Endothelial cell of umbilical vein (primary cell): ENCODE results near the gene TFPI2. TPM values are rescaled to one million over a fixed set of nuclear protein-coding genes. Genes with fewer than 3 reads are reported as not detected.

ENCODE experiments used
- BruUV-seq: library from RNA; stranded (reverse); fragments of 400-500 nt; replicated peaks from 2 replicates; lab custom pipeline; 2021; lab: Mats Ljungman, UMichigan
- CTCF ChIA-PET: fragments of 300-600, 350-600 bp; sonication (Branson Sonifier 250); formaldehyde crosslinking; loops from one replicate; lab custom pipeline; 2021; ENCODE audit warnings: antibody characterized with exemption, inconsistent platforms; lab: Charles Lee
- POLR2A ChIA-PET: fragments of 300-600, 350-600 bp; sonication (Branson Sonifier 250); formaldehyde crosslinking; loops from one replicate; lab custom pipeline; 2021; ENCODE audit warnings: antibody characterized with exemption, inconsistent platforms; lab: Charles Lee
- DNase-seq: peaks from one replicate; pipeline ENCODE4 v3.0.0-alpha.2; 2011; ENCODE audit warnings: low read depth, low spot score
- FAIRE-seq: peaks from 2 replicates; lab custom pipeline; 2011; peaks lifted over from hg19 to GRCh38; lab: Jason Lieb, UNC
- H2AFZ ChIP-seq: 2 replicates; pipeline ENCODE4 v1.6.0; 2012; ENCODE audit warnings: low read depth, low read length, control low read depth, inconsistent platforms
- H3K27ac ChIP-seq: 2 replicates; pipeline ENCODE4 v1.5.1; 2011; ENCODE audit warnings: low read depth, mild to moderate bottlenecking, control low read depth, low read length, moderate library complexity; ENCODE audit not compliant: insufficient read depth
- H3K27me3 ChIP-seq, 2 experiments: 2 replicates each; pipeline versions ENCODE4 v1.6.0 to v1.6.1; 2011; ENCODE audit warnings: low read length in 2 of 2, mixed read lengths in 1 of 2; ENCODE audit not compliant: control insufficient read depth in 2 of 2, insufficient read depth in 2 of 2
- H3K36me3 ChIP-seq, 2 experiments: 2 replicates in 1 of 2; 3 replicates in 1 of 2; pipeline ENCODE4 v1.5.1; 2011; ENCODE audit warnings: low read length in 2 of 2, mild to moderate bottlenecking in 1 of 2, moderate library complexity in 1 of 2; ENCODE audit not compliant: control insufficient read depth in 2 of 2, insufficient read depth in 2 of 2; ENCODE audit errors: extremely low read depth in 1 of 2
- H3K4me1 ChIP-seq: 3 replicates; pipeline ENCODE4 v1.5.1; 2011; ENCODE audit warnings: mild to moderate bottlenecking, low read length; ENCODE audit not compliant: control insufficient read depth, insufficient read depth; ENCODE audit errors: extremely low read depth
- H3K4me2 ChIP-seq: 2 replicates; pipeline ENCODE4 v1.6.1; 2011; ENCODE audit warnings: low read length, control low read depth, mixed read lengths; ENCODE audit not compliant: insufficient read depth
- H3K4me3 ChIP-seq, 3 experiments: fragments of 200-600 bp in 1 of 3; sonication (generic), shearing (Covaris generic) in 1 of 3; replicated peaks in 1 of 3; 2 replicates each; pipeline ENCODE4 v1.5.1; 2011 to 2016; ENCODE audit warnings: control low read depth in 3 of 3, low read length in 3 of 3, mild to moderate bottlenecking in 2 of 3, inconsistent platforms in 1 of 3, low read depth in 1 of 3, moderate library complexity in 1 of 3; ENCODE audit not compliant: insufficient read depth in 1 of 3
- H3K79me2 ChIP-seq: 2 replicates; pipeline ENCODE4 v1.6.0; 2012; ENCODE audit warnings: low read length, inconsistent platforms; ENCODE audit not compliant: control insufficient read depth, insufficient read depth
- H3K9ac ChIP-seq: replicated peaks from 2 replicates; pipeline ENCODE3; 2011; ENCODE audit warnings: low read length, control low read depth; ENCODE audit not compliant: insufficient read depth; ENCODE audit errors: extremely low read depth
- H3K9me1 ChIP-seq: replicated peaks from 3 replicates; pipeline ENCODE4 v1.6.0; 2011; ENCODE audit warnings: mild to moderate bottlenecking, low read length; ENCODE audit not compliant: control insufficient read depth, insufficient read depth; ENCODE audit errors: extremely low read depth
- H3K9me3 ChIP-seq: replicated peaks from 2 replicates; pipeline ENCODE4 v1.5.1; 2012; ENCODE audit warnings: low read length, inconsistent platforms; ENCODE audit not compliant: control insufficient read depth, insufficient read depth
- H4K20me1 ChIP-seq: replicated peaks from 2 replicates; pipeline ENCODE3; 2011; ENCODE audit warnings: mild to moderate bottlenecking, low read length; ENCODE audit not compliant: control insufficient read depth, insufficient read depth; ENCODE audit errors: extremely low read depth
- EZH2 ChIP-seq: IDR thresholded peaks from 2 replicates; pipeline ENCODE4 v1.6.1; 2012; ENCODE audit warnings: borderline replicate concordance, low read depth, mild to moderate bottlenecking, moderate library complexity, low read length, inconsistent platforms; ENCODE audit not compliant: severe bottlenecking
- FOS ChIP-seq: IDR thresholded peaks from 2 replicates; pipeline ENCODE4 v1.6.1; 2011; ENCODE audit warnings: mild to moderate bottlenecking, low read length, moderate library complexity, borderline replicate concordance; ENCODE audit not compliant: insufficient read depth
- GATA2 ChIP-seq: IDR thresholded peaks from 2 replicates; pipeline ENCODE4 v1.7.0; 2011; ENCODE audit warnings: low read depth, mild to moderate bottlenecking, moderate library complexity, mixed read lengths, low read length; ENCODE audit not compliant: insufficient read length, insufficient read depth
- POLR2A ChIP-seq: IDR thresholded peaks from 2 replicates; pipeline ENCODE4 v1.6.1; 2012; ENCODE audit warnings: low read depth, mild to moderate bottlenecking, control low read depth, low read length
- POLR2AphosphoS5 ChIP-seq: IDR thresholded peaks from 2 replicates; pipeline ENCODE4 v1.6.1; 2012; ENCODE audit warnings: low read depth, mild to moderate bottlenecking, control low read depth, low read length, moderate library complexity; ENCODE audit not compliant: insufficient read depth
- dilution Hi-C: fragments of 300-500 bp; cut with MboI; formaldehyde crosslinking; loops from one replicate; pipeline ENCODE4 v1.15.0; 2019; ENCODE audit warnings: low sequenced_read_pairs; ENCODE audit not compliant: extremely low pct_ligation_motif_present
- intact Hi-C: fragments of 100-400 bp; cut with micrococcal nuclease; formaldehyde crosslinking; loops from one replicate; pipeline ENCODE4 v1.10.0; 2022
- polyA plus RNA-seq, 4 experiments: library from polyadenylated mRNA; depleted of rRNA in 3 of 4; stranded (reverse) in 3 of 4; unstranded in 1 of 4; fragments of >200 nt; gene quantifications; 2 replicates each; pipeline versions ENCODE4 v1.2.1 to v1.2.3, GENCODE V29; 2011 to 2012; ENCODE audit warnings: missing spikeins in 1 of 4
- total RNA-seq: library from RNA; stranded (reverse); gene quantifications from 2 replicates; pipeline ENCODE4 v1.2.3, GENCODE V29; 2021
- TF ChIP-seq, protein P1 (sequence below): IDR thresholded peaks from 2 replicates; pipeline ENCODE4 v1.6.1; 2011; ENCODE audit not compliant: insufficient read depth, insufficient read length

The TFPI2 gene
- total and polyA plus RNA-seq, 2 donors (not counting 3 experiments of a cell fraction or from before 2014, with no cell fraction given), result 49.9 to 65.9 TPM

DNA sequence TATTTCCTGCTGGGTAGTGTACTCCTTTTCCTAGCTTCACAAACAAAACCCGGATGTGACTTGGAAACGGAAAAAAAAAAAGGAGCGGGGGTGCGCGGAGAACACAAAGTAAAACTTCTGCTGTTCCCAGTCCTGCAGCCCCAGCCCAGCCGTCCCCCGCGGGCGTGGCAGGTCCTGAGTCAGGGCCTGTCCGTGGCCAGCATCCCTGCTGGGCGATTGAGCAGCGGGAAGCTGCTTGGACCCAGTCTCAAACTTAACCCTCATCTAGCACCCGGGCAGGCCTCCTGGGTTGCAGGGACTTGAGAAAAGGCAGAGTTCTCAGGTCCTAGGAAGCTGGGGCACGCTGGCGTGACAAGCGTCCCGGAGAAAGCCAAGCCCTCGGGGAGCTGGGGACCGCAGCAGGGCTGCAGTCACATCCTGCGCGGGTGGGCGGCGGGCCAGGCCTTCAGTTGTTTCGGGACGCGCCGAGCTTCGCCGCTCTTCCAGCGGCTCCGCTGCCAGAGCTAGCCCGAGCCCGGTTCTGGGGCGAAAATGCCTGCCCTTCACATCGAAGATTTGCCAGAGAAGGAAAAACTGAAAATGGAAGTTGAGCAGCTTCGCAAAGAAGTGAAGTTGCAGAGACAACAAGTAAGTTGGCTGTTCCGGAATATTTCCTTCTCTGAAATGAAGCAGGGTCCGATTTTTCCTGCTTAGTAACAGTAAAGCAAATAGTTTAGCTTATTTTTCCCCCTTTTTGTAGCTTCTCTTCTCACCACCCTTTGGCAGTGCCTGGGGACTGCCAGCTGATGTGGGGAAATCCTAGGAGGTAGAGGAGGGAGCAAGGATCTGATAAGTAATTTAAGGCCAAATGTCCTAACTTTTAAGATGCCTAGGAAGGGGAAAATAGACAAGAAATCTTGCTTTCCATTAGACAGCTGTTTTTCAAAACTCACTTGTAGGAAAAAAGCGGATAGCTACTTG lies 31.3 kb upstream of the TFPI2 start, which contains the start of gene GNG11:
Gene GNG11, plus strand, starts transcription at position 129 of the 960 bp plus-strand sequence. Its CDS starts 403 bp downstream, at position 532.
- Histone ChIP-seq H3K27me3 (no peaks in the 10 kb centered on the region), H3K9me1 (no peaks in the 10 kb centered on the region), H3K4me1 (peaks cover 25% of the 10 kb centered on the region), H3K9ac (peak within 1 kb of the TSS; percentile 100), H3K36me3 (peaks cover 8 to 10% of the 10 kb centered on the region in 2 experiments), H3K4me2 (peak within 1 kb of the TSS; percentile 98), H3K9me3 (no peaks in the 10 kb centered on the region), H3K79me2 (peaks cover 48% of the 10 kb centered on the region), H3K4me3 (peak within 1 kb of the TSS; percentile 95 to 100 (median 100)), H3K27ac (peak within 1 kb of the TSS; percentile 99), H4K20me1 (peaks cover 5% of the 10 kb centered on the region), H2AFZ (peak within 1 kb of the TSS; percentile 72)
- FAIRE-seq, result peak; percentile 52
- dilution Hi-C loops, result no loop called here
- DNase-seq, result peak; percentile 90
- intact Hi-C loops, result loop anchor here (1.0 to 5.0 kb wide), 10 partner anchors 8 to 450 kb away; partner anchors contain the start of gene BET1
- CTCF ChIA-PET, result interaction anchor here (0.7 to 3.3 kb wide), 19 partner anchors 9 to 294 kb away, joined by 3 to 34 read pairs (median 5); partner anchors contain the start of gene GNGT1
- BruUV-seq, result TSS peak; percentile 48
- TF ChIP-seq EZH2, result no peak
- TF ChIP-seq POLR2A, result peak; percentile 86
- TF ChIP-seq FOS, result peak; percentile 42
- TF ChIP-seq, protein P1, sequence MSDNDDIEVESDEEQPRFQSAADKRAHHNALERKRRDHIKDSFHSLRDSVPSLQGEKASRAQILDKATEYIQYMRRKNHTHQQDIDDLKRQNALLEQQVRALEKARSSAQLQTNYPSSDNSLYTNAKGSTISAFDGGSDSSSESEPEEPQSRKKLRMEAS, result no peak
- TF ChIP-seq POLR2AphosphoS5, result peak; percentile 90
- peak; percentile 38 for TF ChIP-seq GATA2
- POLR2A ChIA-PET, result interaction anchor here (0.6 to 1.7 kb wide), 5 partner anchors 9 to 1958 kb away, joined by 3 to 12 read pairs (median 3); no protein-coding TSS in a partner anchor
